HG03378 (cell line): ENCODE data around the gene DNAJB2.
A peak's percentile ranks its signal among the peaks of the same experiment; 100 is the strongest.
"Not testable (repeated sequence)": the region's sequence is repeated elsewhere in the genome, so short reads cannot be mapped to it uniquely, and the experiment has no call there.

ENCODE experiments used
- ATAC-seq: cut with Tn5 transposase; IDR thresholded peaks from one replicate; pipeline ENCODE4 v1.9.1; 2021; ENCODE audit warnings: mild to moderate bottlenecking, moderate library complexity; ENCODE audit not compliant: unreplicated experiment

Gene DNAJB2

GRCh38 chr2:219254590-219255201, 24.5 kb upstream of the DNAJB2 start:
- ATAC-seq: peak; percentile 35

- not testable (repeated sequence) for ATAC-seq
These were observed 20.2 kb upstream of the DNAJB2 start for GRCh38 chr2:219258942-219259341.

- no peak for ATAC-seq
These were observed 17.9 kb upstream of the DNAJB2 start for GRCh38 chr2:219261024-219261855.

GRCh38 chr2:219266232-219266631, 12.9 kb upstream of the DNAJB2 start:
- no peak for ATAC-seq

- ATAC-seq: no peak
These were observed 12.3 kb upstream of the DNAJB2 start for GRCh38 chr2:219266886-219267285.

- no peak for ATAC-seq
These were observed 10.9 kb upstream of the DNAJB2 start for GRCh38 chr2:219268294-219268693.

GRCh38 chr2:219269362-219270054, 9.7 kb upstream of the DNAJB2 start:
- ATAC-seq: no peak

- ATAC-seq: no peak
These were observed 9.2 kb upstream of the DNAJB2 start for GRCh38 chr2:219270055-219270372.

GRCh38 chr2:219271021-219271420, 8.1 kb upstream of the DNAJB2 start:
- no peak for ATAC-seq

GRCh38 chr2:219272356-219272755, 6.8 kb upstream of the DNAJB2 start:
- no peak for ATAC-seq

GRCh38 chr2:219272995-219273394, 6.2 kb upstream of the DNAJB2 start:
- no peak for ATAC-seq

- no peak for ATAC-seq
These were observed 5.2 kb upstream of the DNAJB2 start for GRCh38 chr2:219273937-219274336.

- no peak for ATAC-seq
These were observed 4.7 kb upstream of the DNAJB2 start for GRCh38 chr2:219274361-219274921.

GRCh38 chr2:219277703-219278654, 1.2 kb upstream of the DNAJB2 start:
- no peak for ATAC-seq

- no peak for ATAC-seq
These were observed 463 bp upstream of the DNAJB2 start for GRCh38 chr2:219278655-219279150.

- ATAC-seq: no peak
These were observed 850 bp downstream of the DNAJB2 start for GRCh38 chr2:219279916-219280516.

GRCh38 chr2:219280651-219281050, 1.5 kb downstream of the DNAJB2 start:
- no peak for ATAC-seq

GRCh38 chr2:219281588-219281987, 2.4 kb downstream of the DNAJB2 start:
- no peak for ATAC-seq

GRCh38 chr2:219282375-219282774, 3.2 kb downstream of the DNAJB2 start:
- no peak for ATAC-seq
